ENCODE measurements around the gene CCDC91.
A peak's percentile ranks its signal among the peaks of the same experiment; 100 is the strongest.
"Not testable (repeated sequence)": the region's sequence is repeated elsewhere in the genome, so short reads cannot be mapped to it uniquely, and the experiment has no call there.

CCDC91 gene

DNA sequence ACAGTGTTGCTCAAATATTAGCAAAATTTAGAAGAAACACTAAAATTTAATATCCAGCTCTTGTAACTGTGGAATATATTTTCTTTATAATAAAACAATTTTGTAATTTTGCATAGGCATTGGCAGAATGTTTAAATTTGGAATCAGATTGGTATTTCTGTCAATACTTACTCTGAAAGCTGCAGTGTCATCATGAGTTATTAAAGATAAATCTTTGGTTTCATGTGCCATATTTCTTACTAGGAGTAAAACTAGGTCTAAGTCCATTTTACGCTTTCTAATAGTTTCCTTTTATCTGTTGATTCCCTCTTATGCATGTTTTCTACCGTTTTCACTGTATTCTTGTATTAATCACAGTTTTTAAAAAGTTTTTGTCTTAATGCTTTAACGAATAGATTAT, 49.7 kb downstream of the CCDC91 start:
- FAIRE-seq: no peak
- TF ChIP-seq POLR2AphosphoS5 (IDR thresholded peaks at IDR 0.05; ENCODE audit: low read depth, low read length) (no peak), POLR2A (IDR thresholded peaks at IDR 0.05; ENCODE audit: low read depth, low read length) (no peak), TAF1 (IDR thresholded peaks at IDR 0.05; ENCODE audit: borderline replicate concordance, low read depth, low read length) (no peak)
- no peak for DNase-seq (ENCODE audit: insufficient read length)

DNA sequence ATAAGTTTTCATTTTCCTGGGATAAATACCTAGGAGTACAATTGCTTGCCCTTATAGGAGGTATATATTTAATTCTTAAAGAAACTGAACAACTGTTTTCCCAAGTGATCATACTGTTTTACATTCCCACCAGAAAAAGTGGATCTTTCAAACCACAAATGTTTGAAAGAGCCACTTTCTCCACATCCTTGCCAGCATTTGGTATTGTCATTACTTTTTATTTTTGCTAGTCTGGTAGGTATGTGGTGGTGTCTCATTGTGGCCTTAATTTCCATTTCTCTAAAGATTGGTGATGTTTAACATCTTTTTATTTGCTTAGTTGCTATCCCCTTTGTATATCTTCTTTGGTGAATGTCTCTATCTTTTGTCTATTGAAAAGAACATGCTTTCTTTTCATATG, 50.6 kb downstream of the CCDC91 start:
- DNase-seq (ENCODE audit: insufficient read length) (no peak), FAIRE-seq (no peak)
- TF ChIP-seq TAF1 (IDR thresholded peaks at IDR 0.05; ENCODE audit: borderline replicate concordance, low read depth, low read length) (no peak), POLR2A (IDR thresholded peaks at IDR 0.05; ENCODE audit: low read depth, low read length) (no peak), POLR2AphosphoS5 (IDR thresholded peaks at IDR 0.05; ENCODE audit: low read depth, low read length) (no peak)

GRCh38 chr12:28242129-28242495, 51.9 kb downstream of the CCDC91 start:
- FAIRE-seq (no peak), DNase-seq (ENCODE audit: insufficient read length) (no peak)
- TF ChIP-seq POLR2A (IDR thresholded peaks at IDR 0.05; ENCODE audit: low read depth, low read length) (no peak), POLR2AphosphoS5 (IDR thresholded peaks at IDR 0.05; ENCODE audit: low read depth, low read length) (no peak), TAF1 (IDR thresholded peaks at IDR 0.05; ENCODE audit: borderline replicate concordance, low read depth, low read length) (no peak)

- FAIRE-seq: no peak
- TF ChIP-seq TAF1 (IDR thresholded peaks at IDR 0.05; ENCODE audit: borderline replicate concordance, low read depth, low read length) (no peak), POLR2AphosphoS5 (IDR thresholded peaks at IDR 0.05; ENCODE audit: low read depth, low read length) (no peak), POLR2A (IDR thresholded peaks at IDR 0.05; ENCODE audit: low read depth, low read length) (no peak)
- no peak for DNase-seq (ENCODE audit: insufficient read length)
These were observed 52.4 kb downstream of the CCDC91 start for GRCh38 chr12:28242496-28243309.

DNA sequence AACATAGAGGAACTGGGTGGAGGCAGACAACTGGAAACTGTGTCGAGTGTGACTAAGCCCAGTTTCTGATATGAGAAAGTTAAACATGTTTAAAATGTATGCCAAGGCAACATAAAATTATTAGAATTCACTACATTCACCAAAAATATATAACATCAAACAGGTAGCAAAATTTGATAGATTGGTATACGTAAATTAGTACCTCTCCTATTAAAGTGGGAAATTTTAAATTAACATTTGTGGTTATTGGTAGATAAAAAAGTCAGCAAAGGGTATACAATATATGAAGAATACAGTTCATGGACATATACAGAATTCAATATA, 53.0 kb downstream of the CCDC91 start:
- FAIRE-seq: no peak
- TF ChIP-seq TAF1 (IDR thresholded peaks at IDR 0.05; ENCODE audit: borderline replicate concordance, low read depth, low read length): no peak
- TF ChIP-seq POLR2A (IDR thresholded peaks at IDR 0.05; ENCODE audit: low read depth, low read length): no peak
- DNase-seq (ENCODE audit: insufficient read length): no peak

DNA sequence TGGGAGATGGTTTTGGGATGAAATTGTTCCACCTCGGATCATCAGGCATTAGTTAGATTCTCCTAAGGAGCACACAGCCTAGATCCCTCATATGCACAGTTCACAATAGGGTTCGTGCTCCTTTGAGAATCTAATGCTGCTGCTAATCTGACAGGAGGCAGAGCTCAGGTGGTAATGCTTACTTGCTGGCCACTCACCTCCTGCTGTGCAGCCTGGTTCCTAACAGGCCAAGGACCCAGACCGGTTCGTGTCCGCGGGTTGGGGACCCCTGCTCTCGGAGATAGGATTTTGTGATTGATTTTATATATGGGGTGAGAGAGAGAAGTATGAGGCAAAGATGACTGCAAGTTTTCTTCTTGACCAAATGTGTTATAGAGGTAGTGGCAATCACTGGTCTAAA, 57.5 kb downstream of the CCDC91 start:
- DNase-seq (ENCODE audit: insufficient read length) (no peak), FAIRE-seq (no peak)
- TF ChIP-seq TAF1 (IDR thresholded peaks at IDR 0.05; ENCODE audit: borderline replicate concordance, low read depth, low read length): no peak
- TF ChIP-seq POLR2AphosphoS5 (IDR thresholded peaks at IDR 0.05; ENCODE audit: low read depth, low read length): no peak
- no peak for TF ChIP-seq POLR2A (IDR thresholded peaks at IDR 0.05; ENCODE audit: low read depth, low read length)

DNA sequence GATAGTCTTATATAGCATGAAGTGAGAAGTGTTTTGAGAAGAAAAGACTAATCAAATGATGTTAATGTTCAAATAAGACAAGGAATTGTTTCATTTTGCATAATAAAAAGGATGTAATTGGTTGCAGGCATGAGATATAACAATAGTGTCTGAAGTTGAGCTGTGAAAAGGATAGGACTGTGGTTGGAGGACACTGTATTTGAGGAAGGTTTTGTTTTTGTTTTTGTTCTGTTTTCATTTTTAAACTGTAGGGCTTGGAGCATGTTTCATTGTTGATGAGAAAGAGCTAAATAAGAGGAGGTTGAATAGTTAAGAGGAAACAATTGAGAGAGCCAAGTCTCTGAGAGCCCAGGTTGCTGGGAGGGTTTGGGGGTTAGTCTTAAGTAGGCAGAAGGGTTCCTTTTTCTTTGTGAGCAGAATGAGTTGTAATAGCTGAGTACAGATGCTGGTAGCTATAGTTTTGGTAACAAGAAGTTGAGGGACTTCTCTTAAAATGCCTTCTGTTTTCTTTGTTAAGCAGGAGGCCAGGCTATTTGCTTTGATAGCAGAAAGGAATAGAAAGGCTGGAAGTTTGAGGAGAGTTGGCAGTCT, 58.4 kb downstream of the CCDC91 start:
- no peak for DNase-seq (ENCODE audit: insufficient read length)
- peak; percentile 53 for FAIRE-seq
- TF ChIP-seq POLR2A (IDR thresholded peaks at IDR 0.05; ENCODE audit: low read depth, low read length) (no peak), POLR2AphosphoS5 (IDR thresholded peaks at IDR 0.05; ENCODE audit: low read depth, low read length) (no peak), TAF1 (IDR thresholded peaks at IDR 0.05; ENCODE audit: borderline replicate concordance, low read depth, low read length) (no peak)

DNA sequence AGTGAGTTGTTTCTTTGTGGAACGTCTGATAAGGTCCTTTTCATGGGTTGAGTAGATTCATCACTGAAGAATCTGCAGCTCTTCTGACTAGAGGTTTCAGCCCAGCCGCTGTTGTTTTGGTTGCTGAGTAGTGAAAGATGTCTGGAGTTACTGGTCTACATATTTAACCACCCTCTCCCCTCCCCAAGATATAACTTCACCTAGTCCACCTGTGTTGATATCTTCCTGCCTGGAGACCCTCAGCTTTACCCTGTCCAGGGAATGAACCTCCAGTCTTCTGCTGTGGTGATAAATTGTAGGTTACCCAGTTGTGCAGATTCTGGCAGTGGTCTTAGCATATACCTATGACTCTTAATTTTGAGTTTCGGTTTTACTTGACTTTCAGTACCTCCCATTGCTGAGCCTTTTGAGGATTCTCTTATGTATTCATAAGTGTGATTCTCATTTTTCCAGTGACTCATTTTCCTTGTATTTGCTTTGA, 62.9 kb downstream of the CCDC91 start:
- peak; percentile 60 for FAIRE-seq
- TF ChIP-seq POLR2AphosphoS5 (IDR thresholded peaks at IDR 0.05; ENCODE audit: low read depth, low read length): no peak
- TF ChIP-seq TAF1 (IDR thresholded peaks at IDR 0.05; ENCODE audit: borderline replicate concordance, low read depth, low read length): no peak
- TF ChIP-seq POLR2A (IDR thresholded peaks at IDR 0.05; ENCODE audit: low read depth, low read length): no peak

DNA sequence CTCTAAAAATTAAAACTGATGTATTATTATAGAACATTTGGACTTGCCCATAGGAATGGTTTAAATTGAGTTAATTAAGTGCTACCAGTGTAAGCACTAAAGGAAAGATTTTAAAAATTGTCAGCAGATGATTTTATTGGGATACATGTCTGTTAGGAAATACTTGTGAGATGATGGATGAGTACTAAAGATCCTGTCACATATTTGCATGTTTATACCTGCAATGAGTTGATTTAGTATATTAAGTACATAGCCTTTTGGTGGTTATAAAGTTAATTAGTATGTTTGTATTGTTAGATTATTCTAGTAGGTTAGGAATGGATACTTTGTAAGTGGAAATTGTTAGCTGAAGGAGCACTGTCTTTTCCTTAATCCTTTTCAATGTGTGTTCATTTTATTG, 67.2 kb downstream of the CCDC91 start:
- FAIRE-seq (no peak), DNase-seq (ENCODE audit: insufficient read length) (no peak)
- no peak for TF ChIP-seq POLR2AphosphoS5 (IDR thresholded peaks at IDR 0.05; ENCODE audit: low read depth, low read length)
- no peak for TF ChIP-seq TAF1 (IDR thresholded peaks at IDR 0.05; ENCODE audit: borderline replicate concordance, low read depth, low read length)
- no peak for TF ChIP-seq POLR2A (IDR thresholded peaks at IDR 0.05; ENCODE audit: low read depth, low read length)

More for the DNA sequence above, 62.9 kb downstream of the CCDC91 start:
- DNase-seq (ENCODE audit: insufficient read length): no peak

GRCh38 chr12:28258998-28259397, 68.7 kb downstream of the CCDC91 start:
- DNase-seq (ENCODE audit: insufficient read length) (no peak), FAIRE-seq (no peak)

GRCh38 chr12:28265435-28266042, 75.3 kb downstream of the CCDC91 start:
- DNase-seq (ENCODE audit: insufficient read length) (no peak), FAIRE-seq (no peak)
- TF ChIP-seq POLR2A (IDR thresholded peaks at IDR 0.05; ENCODE audit: low read depth, low read length): no peak
- no peak for TF ChIP-seq TAF1 (IDR thresholded peaks at IDR 0.05; ENCODE audit: borderline replicate concordance, low read depth, low read length)
- no peak for TF ChIP-seq POLR2AphosphoS5 (IDR thresholded peaks at IDR 0.05; ENCODE audit: low read depth, low read length)

More at GRCh38 chr12:28258998-28259397, 68.7 kb downstream of the CCDC91 start:
- TF ChIP-seq POLR2A (IDR thresholded peaks at IDR 0.05; ENCODE audit: low read depth, low read length) (no peak), TAF1 (IDR thresholded peaks at IDR 0.05; ENCODE audit: borderline replicate concordance, low read depth, low read length) (no peak), POLR2AphosphoS5 (IDR thresholded peaks at IDR 0.05; ENCODE audit: low read depth, low read length) (no peak)

DNA sequence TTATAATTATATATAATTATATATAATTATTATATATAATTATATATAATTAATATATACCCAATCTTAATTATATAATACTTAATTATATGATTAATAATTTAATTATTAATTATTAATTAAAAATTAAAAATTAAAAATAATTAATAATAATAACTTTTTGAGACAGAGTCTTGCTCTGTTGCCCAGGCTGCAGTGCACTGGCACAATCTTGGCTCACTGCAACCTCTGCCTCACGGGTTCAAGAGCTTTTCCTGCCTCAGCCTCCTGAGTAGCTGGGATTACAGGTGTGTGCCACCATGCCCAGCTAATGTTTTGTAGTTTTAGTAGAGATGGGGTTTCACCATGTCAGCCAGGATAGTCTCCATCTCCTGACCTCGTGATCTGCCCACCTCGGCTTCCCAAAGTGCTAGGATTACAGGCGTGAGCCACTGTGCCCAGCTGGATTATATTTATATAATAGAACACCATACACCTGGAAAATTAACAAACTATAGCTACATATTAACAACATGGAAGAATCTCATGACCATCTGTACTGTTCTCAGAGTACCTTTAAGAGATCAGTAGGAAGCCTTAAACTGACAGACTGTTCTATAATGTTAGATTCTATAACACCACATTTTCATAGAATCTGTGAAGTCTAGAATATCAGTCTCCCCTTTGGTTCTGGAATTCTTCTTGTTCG, 77.8 kb downstream of the CCDC91 start:
- not testable (repeated sequence) for FAIRE-seq; DNase-seq (ENCODE audit: insufficient read length)
